ENCODE results near the gene MYO15B.

DNA sequence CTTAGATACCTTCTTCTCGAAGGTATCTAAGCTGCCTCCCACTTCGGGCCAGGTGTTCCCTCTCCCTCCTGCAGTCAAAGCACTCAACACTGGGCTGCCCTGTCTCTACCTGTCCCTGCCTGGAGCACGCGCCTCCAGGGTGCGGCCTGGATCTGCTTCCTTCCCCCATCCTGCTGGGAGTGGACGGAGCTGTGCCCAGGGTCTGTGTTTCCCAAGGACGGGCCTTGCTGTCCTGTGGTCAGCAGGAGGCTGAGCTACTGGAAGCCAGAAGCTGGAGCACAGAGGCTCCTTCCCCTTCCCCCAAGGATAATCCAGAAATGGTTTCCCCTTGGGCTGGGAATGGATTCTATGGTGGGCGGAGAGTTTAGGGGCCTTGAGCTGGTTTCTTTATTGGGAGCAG, 45.4 kb upstream of the MYO15B start:
- TF ChIP-seq, protein P1, sequence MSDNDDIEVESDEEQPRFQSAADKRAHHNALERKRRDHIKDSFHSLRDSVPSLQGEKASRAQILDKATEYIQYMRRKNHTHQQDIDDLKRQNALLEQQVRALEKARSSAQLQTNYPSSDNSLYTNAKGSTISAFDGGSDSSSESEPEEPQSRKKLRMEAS (IDR thresholded peaks at IDR 0.05): no peak
- TF ChIP-seq SIN3A (IDR thresholded peaks at IDR 0.05; ENCODE audit: low read depth) (no peak), TCF7L2 (IDR thresholded peaks at IDR 0.05; ENCODE audit: borderline replicate concordance, extremely low read depth, insufficient read depth, insufficient read length) (no peak), POLR2AphosphoS5 (IDR thresholded peaks at IDR 0.05; ENCODE audit: low read depth, low read length) (no peak), EZH2 (IDR thresholded peaks at IDR 0.05) (no peak), RAD21 (IDR thresholded peaks at IDR 0.05; ENCODE audit: low read depth) (no peak), YY1 (IDR thresholded peaks at IDR 0.05; ENCODE audit: extremely low read depth, insufficient replicate concordance, low read depth, low read length) (no peak), EZH2phosphoT487 (IDR thresholded peaks at IDR 0.05; ENCODE audit: borderline replicate concordance) (no peak), POLR2A (IDR thresholded peaks at IDR 0.05; ENCODE audit: borderline replicate concordance, extremely low read depth, insufficient read depth, insufficient read length) (no peak), JUND (IDR thresholded peaks at IDR 0.05) (no peak)
- TF ChIP-seq, protein P2, sequence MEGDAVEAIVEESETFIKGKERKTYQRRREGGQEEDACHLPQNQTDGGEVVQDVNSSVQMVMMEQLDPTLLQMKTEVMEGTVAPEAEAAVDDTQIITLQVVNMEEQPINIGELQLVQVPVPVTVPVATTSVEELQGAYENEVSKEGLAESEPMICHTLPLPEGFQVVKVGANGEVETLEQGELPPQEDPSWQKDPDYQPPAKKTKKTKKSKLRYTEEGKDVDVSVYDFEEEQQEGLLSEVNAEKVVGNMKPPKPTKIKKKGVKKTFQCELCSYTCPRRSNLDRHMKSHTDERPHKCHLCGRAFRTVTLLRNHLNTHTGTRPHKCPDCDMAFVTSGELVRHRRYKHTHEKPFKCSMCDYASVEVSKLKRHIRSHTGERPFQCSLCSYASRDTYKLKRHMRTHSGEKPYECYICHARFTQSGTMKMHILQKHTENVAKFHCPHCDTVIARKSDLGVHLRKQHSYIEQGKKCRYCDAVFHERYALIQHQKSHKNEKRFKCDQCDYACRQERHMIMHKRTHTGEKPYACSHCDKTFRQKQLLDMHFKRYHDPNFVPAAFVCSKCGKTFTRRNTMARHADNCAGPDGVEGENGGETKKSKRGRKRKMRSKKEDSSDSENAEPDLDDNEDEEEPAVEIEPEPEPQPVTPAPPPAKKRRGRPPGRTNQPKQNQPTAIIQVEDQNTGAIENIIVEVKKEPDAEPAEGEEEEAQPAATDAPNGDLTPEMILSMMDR (IDR thresholded peaks at IDR 0.05 in 2 of 3, conservative IDR thresholded peaks at IDR 0.05 in 1 of 3; ENCODE audit: borderline replicate concordance in 1 of 3, insufficient read depth in 1 of 3, low read depth in 2 of 3, low read length in 2 of 3): no peak
- TF ChIP-seq, protein P3, sequence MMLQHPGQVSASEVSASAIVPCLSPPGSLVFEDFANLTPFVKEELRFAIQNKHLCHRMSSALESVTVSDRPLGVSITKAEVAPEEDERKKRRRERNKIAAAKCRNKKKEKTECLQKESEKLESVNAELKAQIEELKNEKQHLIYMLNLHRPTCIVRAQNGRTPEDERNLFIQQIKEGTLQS (IDR thresholded peaks at IDR 0.05): no peak
- TF ChIP-seq, protein P4, sequence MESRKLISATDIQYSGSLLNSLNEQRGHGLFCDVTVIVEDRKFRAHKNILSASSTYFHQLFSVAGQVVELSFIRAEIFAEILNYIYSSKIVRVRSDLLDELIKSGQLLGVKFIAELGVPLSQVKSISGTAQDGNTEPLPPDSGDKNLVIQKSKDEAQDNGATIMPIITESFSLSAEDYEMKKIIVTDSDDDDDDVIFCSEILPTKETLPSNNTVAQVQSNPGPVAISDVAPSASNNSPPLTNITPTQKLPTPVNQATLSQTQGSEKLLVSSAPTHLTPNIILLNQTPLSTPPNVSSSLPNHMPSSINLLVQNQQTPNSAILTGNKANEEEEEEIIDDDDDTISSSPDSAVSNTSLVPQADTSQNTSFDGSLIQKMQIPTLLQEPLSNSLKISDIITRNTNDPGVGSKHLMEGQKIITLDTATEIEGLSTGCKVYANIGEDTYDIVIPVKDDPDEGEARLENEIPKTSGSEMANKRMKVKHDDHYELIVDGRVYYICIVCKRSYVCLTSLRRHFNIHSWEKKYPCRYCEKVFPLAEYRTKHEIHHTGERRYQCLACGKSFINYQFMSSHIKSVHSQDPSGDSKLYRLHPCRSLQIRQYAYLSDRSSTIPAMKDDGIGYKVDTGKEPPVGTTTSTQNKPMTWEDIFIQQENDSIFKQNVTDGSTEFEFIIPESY (IDR thresholded peaks at IDR 0.05; ENCODE audit: extremely low read depth, insufficient replicate concordance, low read length): no peak

Data from HCT116 (cell line).